Vagina (tissue), 2 donors: ENCODE measurements around the gene GAS2L1.

Experiments
- CTCF ChIP-seq, 3 experiments: fragments of 450-650 bp in 2 of 3; fragments of 200-600 bp in 1 of 3; sonication (generic) in 1 of 3; IDR thresholded peaks; one replicate each; pipeline ENCODE4 v1.5.1; 2017 to 2019; ENCODE audit warnings: antibody characterized with exemption in 3 of 3, mild to moderate bottlenecking in 2 of 3, moderate library complexity in 2 of 3
- POLR2A ChIP-seq, 2 donors: fragments of 450-650 bp; IDR thresholded peaks; one replicate each; pipeline ENCODE4 v1.6.1; 2017; ENCODE audit warnings: antibody characterized with exemption in 2 of 2, mild to moderate bottlenecking in 2 of 2, moderate library complexity in 2 of 2
- POLR2AphosphoS5 ChIP-seq, 2 donors: sonication (generic); formaldehyde crosslinking; IDR thresholded peaks; one replicate each; pipeline ENCODE4 v1.9.0; 2017; ENCODE audit warnings: antibody characterized with exemption in 2 of 2, mild to moderate bottlenecking in 2 of 2, low read depth in 1 of 2; ENCODE audit not compliant: insufficient read depth in 1 of 2

GRCh38 chr22:29260601-29261315 is 45.7 kb upstream of the GAS2L1 start:
- TF ChIP-seq CTCF (IDR thresholded peaks at IDR 0.05) (no peak), POLR2A (IDR thresholded peaks at IDR 0.05) (no peak), POLR2AphosphoS5 (IDR thresholded peaks at IDR 0.05; ENCODE audit: insufficient read depth in 1 of 2, low read depth in 1 of 2) (no peak)
